Esophagus muscularis mucosa (tissue), 4 donors: ENCODE data around the gene RAB3IP.

ENCODE experiments used
- EP300 ChIP-seq: sonication (generic); formaldehyde crosslinking; IDR thresholded peaks from one replicate; pipeline ENCODE4 v1.6.1; 2017; ENCODE audit warnings: antibody characterized with exemption
- POLR2AphosphoS5 ChIP-seq, 2 donors: sonication (generic); formaldehyde crosslinking; IDR thresholded peaks; one replicate each; pipeline ENCODE4 v1.6.1; 2017; ENCODE audit warnings: antibody characterized with exemption in 2 of 2
- TF ChIP-seq, protein P1 (sequence below), 3 experiments: fragments of 200-600 bp in 2 of 3; fragments of 450-650 bp in 1 of 3; sonication (generic) in 2 of 3; IDR thresholded peaks; one replicate each; pipeline ENCODE4 v1.5.1; 2017 to 2019; ENCODE audit warnings: antibody characterized with exemption in 3 of 3, mild to moderate bottlenecking in 2 of 3, moderate library complexity in 1 of 3

DNA sequence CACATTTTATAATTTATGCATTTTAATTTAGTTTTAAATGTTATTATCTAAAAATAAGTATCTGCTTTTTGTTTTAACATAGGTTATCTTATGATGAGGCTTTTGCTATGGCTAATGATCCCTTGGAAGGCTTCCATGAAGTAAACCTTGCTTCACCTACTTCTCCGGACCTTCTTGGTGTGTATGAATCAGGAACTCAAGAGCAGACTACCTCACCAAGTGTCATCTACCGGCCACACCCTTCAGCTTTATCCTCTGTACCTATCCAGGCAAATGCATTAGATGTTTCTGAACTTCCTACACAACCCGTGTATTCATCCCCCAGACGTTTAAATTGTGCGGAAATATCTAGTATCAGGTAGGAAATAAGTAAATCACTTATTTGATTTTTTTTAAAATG is 16.6 kb downstream of the RAB3IP start:
- TF ChIP-seq, protein P1, sequence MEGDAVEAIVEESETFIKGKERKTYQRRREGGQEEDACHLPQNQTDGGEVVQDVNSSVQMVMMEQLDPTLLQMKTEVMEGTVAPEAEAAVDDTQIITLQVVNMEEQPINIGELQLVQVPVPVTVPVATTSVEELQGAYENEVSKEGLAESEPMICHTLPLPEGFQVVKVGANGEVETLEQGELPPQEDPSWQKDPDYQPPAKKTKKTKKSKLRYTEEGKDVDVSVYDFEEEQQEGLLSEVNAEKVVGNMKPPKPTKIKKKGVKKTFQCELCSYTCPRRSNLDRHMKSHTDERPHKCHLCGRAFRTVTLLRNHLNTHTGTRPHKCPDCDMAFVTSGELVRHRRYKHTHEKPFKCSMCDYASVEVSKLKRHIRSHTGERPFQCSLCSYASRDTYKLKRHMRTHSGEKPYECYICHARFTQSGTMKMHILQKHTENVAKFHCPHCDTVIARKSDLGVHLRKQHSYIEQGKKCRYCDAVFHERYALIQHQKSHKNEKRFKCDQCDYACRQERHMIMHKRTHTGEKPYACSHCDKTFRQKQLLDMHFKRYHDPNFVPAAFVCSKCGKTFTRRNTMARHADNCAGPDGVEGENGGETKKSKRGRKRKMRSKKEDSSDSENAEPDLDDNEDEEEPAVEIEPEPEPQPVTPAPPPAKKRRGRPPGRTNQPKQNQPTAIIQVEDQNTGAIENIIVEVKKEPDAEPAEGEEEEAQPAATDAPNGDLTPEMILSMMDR (IDR thresholded peaks at IDR 0.05): no peak
- no peak for TF ChIP-seq POLR2AphosphoS5 (IDR thresholded peaks at IDR 0.05)
- no peak for TF ChIP-seq EP300
